SKM-1 treated with dmso at 0.1 percent for 144 hours (cell line): ENCODE data around the gene DAAM2.

Experiments used
- DNase-seq: peaks from one replicate; lab custom pipeline; 2025; ENCODE audit not compliant: unreplicated experiment; lab: John Stamatoyannopoulos, UW

DAAM2 gene

DNA sequence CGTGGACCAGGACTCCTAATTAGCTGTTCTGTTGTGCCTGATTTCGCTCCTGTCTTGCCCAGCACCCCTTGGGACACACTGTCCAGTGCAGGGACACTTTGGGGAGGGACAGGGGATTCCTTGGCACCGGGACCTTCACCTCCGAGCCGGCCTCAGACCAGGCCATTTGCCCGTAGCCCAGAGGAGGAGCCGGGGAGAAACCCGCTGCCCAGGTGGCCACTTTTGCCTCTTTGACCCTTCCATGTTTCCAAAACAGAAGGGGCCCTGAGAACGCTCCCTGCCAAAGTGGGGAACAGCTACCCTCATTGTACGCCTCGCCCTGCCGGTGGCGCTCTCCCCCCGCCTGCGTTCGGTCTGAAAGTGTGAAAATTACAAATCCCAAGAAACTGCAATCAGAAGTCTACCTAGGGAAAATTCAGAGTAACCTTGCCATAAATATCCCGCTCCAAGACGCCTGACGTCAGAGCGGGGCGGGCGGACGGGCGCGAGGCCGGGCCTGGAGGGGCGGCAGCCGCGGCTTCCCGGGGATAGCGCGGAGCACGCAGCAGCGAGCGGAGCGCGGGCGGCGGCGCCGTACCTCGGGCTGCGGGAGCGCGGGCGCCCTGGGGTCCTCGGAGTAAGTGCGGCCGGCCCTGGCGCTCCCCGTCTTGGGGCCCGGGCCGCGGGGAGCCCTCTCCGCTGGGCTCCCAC, at the start of gene DAAM2:
Gene DAAM2, plus strand, starts transcription at position 527 of the 690 bp plus-strand sequence. CDS start 63,927 bp downstream, outside the sequence.
- no peak for DNase-seq

DNA sequence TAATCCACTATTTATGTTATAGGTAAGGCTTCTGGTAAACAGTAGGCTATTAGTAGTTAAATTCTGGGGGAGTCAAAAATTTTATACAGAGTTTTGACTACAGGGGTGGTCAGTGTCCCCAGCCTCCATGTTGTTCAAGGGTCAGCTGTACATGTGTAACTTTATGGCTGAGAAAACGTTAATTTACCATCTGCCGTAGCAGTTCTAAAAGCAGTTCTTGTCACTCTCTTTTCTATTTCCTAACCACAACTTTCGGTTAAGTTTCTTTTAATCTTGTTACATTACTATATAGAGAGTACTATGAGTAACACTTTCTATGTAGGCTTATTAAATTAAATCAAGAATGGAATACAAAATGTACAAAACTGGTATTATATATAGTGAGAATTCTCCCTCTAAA, 45.4 kb upstream of the DAAM2 start:
- DNase-seq, result no peak

DNA sequence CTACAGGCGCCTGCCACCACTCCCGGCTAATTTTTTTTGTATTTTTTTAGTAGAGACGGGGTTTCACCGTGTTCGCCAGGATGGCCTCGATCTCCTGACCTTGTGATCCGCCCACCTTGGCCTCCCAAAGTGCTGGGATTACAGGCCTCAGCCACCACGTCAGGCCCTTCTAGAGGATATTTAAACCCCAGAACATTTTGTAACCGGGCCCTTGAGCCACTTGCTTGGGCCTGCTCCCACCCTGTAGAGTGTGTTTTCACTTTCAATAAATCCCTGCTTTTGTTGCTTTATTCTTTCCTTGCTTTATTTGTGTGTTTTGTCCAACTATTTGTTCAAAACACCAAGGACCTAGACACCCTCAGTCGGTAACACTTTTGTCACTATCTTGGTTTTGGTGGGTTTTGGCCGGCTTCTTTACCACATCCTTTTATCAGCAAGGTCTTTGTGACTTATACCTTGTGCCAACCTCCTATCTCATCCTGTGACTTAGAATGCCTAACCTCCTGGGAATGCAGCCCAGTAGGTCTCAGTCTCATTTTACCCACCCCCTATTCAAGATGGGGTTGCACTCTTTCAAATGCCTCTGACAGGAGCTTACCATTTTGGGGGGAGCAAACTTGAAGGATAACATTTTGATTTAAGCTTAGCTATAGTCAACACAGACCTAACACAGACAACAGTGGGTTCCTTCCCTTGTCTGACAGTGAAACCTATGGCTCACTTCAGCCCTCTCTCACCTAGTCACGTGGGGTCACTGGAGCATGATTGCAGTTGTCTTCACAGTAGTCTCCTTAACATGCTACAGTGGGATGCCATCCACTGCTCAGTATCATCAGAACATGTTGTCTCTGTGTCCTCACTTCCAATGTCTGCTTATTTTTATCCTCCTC, 39.1 kb upstream of the DAAM2 start:
- DNase-seq, result no peak

DNA sequence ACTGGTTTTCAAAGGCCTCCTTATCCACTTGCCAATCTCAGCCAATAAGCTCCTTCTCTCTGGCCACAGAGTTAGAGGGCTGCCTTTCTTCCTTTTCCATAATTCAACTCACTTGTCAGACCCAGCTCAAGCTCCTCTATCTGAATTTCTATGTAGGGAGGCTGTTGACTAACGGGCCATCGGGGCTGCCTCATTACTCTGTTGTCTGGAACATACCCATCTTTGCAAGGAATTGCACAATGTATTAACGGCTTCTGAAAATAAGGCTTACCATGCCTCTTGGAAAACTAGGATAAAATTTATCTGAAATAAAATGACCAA, 38.5 kb upstream of the DAAM2 start:
- DNase-seq, result no peak

DNA sequence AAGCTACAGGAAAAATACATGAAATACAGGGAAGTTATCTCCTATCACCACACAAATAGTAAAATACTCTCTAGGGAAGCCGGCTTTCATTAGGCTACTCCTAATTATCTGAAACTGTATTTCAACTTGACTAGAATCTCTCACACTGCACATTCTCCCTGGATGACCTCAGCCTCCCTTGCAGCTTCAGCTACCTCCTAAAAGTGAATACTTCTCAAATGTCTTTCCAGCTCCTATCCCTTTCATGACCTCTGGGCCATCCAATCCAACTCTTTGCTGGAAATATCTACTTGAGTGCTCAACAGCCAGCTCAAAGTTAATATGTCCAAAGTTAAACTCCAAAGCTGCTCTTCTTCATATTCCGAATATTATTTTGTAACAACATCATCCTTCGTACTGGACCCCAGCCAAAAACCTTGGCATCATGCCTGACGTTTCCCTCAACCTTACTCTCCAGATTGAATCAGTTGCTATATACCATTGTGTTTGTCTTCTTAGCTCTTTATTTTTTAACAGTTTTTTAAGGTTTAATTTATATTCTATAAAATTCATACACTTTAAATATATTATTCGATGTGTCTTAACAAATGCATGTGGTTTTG, 37.6 kb upstream of the DAAM2 start:
- DNase-seq, result no peak

DNA sequence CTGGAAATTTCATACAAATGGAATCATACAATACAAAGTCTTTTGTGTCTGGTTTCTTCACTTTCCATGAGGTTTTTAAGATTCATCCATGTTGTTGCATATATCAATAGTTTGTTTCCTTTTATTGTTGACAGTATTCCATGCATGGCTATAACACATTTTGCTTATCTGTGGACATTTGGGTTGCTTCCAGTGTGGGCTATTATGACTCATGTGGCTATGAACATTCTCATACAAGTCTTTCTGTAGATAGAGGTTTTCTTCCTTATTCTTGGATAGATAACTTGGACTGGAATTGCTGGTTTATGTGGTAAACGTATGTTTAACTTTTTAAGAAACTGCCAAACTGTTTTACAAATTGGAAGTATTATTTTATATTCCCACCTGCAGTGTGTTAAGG, 36.9 kb upstream of the DAAM2 start:
- DNase-seq, result no peak

DNA sequence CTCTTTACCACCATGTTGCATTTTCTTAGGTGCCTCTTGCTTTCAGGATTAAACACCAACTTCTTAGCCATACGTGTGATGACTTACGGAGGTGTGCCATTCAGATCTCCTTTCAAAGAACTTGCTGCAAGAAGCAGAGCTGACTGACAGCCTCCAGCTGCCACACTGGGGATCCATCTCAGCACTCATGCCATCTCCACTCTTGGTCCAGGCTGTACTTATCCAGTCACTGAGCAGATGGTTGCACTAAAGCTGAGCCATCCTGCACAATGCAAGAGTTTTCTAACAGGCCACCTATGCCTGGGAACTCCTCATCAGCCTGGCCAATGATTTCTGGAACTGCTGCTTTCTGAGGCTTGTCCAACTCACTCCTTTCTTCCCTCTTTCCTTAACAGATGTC, 35.6 kb upstream of the DAAM2 start:
- DNase-seq, result no peak

DNA sequence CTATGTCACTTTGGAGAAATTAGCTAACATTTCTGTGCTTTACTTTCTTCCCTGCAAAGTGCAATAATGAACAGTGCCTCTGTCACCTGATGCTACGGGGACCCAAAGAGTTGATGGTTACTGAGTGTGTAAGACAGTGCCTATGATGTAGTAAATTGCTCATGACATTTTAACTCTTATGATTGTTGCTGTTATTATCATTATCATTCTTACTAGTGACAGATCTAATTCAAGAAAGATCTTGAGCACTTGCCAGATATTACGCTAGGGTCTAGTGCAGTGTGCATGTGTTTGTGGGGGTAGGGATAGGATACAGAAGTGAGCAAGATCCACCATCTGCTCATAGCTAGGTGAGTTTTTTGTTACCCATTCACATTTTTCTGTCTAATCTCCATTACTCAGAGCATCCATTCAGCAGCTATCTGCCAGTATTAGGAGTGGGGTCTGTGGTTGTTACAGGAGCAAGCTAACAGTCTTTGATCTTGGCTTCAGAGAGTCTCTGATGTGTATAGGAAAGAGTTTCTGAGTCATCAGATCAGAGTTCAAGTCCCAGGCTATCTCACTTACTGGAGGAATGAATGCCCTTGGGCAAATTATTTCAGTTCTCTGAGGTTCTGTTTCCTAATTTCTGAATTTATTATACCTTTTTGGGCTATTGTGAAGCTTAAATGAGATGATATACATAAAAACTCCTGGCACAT, 33.1 kb upstream of the DAAM2 start:
- DNase-seq, result no peak

DNA sequence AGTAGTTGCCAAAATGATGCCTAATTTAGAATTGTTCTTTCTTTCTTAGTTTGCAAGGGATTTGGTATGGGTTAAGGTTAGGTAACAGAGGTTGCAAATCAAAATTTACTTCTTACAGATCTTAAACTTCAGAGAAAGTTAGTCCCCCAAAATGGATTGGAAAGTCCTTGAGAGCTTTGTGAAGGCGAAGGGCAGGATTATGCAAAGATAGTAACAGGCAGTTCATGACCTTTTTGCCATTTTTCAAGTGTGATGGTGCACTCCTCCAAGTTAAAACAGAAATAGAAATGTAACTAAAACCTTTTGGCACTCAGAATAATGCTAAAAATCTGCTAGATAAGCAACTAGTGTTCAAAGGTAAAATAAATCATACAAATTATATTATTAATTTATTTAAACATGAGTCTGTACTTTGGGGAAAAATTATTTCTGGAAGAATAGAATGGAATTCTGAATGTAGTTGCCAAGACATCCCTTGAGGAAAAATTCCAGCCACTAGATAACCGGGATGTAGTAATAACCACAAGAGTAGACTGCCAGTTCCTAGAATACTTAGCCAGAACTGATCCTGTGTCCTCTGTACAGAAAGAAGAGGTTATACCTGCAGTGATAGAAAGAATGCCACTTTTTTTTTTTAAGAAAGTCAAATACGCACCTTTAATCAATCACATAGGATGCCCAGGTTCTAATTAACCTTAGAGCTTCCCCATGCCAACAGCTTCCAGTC, 31.8 kb upstream of the DAAM2 start:
- no peak for DNase-seq

DNA sequence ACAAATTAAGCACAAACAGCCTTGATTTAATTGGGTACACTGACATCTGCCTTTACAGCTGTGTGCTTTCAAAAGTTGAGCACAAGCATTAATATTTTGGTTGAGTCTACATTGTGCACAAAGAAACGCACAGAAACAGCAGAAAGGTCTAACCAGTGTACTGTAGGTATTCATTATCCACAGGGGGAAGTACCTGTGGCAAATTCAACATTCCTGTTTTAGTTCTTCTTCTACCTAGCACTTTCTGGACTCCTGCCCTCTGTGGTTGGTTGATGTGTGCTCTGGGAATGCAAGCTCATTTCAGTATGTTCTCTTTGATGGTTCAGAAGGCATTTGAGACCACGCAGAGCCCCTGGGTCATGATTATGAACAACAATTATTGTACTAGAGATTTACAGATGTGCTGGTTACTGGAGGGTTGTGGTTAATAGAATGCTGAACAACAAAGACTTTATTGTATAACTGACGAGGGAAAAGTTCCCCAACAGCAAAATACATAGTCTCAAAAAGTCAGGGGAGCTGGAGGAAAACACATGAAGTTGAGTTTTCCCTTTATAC, 26.6 kb upstream of the DAAM2 start:
- no peak for DNase-seq

DNA sequence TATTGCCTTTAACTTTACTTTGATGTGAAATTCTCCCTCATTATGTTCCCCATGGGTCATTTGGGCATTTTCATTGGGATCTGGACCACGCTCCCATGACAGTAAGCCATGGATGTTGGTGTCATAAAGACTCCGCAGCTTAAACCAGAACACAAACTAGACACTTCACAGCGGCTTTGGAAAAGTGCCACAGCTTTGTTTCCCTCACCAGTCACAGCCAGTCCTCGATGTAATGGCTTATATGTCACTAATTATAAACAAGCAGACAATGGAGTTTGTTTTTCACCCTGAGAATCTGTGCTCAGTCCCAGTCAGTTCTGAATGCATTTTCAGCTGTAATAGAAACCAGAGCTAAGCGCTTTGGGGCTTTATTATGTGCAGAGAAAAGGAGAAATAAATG, 23.2 kb upstream of the DAAM2 start:
- no peak for DNase-seq

DNA sequence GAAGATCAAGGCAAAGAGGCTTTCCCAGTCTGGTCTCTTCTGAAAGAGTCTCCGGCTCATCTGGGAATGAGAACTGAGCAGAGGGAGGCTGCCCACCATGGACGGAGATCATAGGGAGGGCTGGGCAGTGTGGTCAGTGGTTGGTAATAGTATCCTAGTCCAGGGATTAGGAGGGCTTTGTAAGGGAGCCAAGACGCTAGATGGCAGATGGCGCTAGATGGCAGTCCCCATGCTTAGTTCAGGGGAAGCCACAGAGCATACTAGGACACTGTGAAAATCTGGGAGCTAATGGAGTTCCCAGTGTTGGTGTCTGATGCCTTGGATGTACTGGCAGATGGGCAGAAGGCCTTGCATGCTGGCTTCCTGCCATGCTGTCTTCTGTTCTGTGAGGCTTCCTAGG, 21.7 kb upstream of the DAAM2 start:
- no peak for DNase-seq

DNA sequence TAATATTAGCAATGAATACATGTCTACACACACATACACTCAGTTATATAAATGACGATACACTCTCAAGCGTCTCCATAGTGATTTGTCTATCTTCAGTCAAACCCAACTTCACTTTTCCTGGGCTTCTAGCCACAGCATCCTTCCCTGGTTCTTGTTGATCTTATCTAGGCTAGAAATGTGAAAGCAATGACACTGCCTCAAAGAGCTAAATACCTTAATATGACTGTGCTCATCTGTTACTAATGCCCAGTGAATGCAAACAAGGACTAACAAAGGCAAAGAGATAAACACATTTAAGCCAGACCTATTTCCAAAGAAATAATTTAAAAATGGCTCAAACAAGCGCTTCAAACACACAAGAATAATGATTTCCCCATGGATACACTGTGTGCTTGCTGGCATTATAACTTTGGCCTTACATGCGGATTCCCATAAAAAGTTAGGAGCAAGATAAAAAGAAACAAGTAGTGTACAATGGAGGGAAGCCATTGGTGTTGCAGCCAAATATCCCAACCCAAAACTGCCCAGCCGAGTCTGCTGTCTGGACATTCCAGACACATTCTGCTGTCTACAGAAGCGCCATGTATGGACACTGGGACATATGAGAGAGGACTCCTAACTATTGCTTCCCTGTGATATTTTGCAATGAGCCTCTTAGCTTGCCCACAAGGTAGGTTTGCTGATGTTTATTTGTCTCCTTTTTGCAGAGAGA, 19.5 kb upstream of the DAAM2 start:
- DNase-seq, result no peak

DNA sequence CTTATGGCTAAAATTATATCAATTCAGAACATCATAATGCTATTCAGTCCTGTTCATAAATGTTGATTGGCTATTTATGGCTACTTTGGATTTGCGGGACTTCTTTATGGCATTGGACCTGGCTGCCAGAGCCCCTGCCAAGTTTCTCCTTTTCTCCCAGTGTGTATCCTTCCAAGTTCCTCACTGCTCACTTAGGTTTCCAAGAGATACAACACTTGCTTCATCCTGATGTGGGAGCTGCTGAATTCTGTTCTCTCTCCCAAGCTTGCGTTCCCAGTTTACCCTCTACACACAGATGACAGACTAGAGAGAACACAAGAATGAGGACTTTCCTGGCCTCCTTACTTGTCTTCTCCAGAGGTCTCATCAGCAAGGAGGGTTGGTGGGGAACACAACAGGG, 18.4 kb upstream of the DAAM2 start:
- no peak for DNase-seq

DNA sequence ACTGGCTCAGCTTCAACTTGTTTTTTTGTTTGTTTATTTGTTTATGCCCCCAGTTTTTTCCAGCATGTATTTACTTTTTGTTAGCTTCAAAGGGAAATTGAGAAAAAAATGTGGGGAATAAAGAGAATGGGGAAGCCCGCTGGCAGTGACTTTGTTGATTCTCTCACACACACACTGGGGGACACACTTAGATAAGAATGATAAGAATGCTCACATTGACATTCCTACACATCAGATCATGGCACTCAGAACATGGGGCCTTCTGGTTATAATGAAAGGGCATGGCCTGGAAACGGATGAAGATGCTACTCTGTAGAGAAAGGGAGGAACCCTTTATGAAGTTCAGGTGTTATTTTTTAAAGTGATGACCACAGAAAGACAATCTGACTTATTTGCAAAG, 15.6 kb upstream of the DAAM2 start:
- DNase-seq, result no peak

DNA sequence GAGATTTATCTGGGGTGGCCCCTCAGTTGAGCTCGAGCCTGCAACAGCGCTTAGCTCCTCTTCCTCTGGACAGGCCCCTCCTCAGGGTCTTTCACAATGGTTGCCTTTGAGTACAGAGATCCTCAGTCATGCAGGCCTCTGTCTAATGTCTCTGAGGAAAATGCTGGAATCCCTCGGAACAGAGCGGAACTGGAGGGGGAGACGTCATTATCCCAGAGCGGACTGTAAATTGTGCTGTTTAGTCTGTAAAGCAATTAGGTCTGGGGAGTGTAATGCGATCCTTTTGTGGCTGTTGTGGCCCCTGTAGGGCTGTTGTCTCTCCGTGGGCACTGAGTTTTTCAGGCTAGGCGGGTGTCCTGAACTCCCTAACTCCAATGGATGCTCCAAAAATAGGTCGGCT, 15.0 kb upstream of the DAAM2 start:
- no peak for DNase-seq

DNA sequence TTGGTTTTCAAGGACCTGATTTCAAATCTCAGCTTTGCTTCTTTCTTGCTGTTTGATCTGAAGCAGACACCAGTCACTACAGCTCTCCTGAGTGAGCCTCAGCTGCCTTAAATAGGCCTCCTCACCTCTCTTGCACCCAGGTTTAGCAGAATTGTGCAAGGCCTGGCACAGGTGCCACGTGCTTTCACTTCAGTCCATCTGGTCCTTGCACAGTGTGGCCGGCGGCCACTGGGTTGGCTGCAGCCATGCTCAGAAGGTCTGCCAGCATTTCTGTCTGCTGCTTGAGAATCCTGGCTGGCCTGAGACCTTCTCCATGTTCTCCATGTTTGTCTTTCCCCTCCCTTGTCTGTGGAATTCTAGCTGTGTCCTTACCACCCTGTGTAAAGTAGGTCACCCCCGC, 14.5 kb upstream of the DAAM2 start:
- DNase-seq, result no peak

DNA sequence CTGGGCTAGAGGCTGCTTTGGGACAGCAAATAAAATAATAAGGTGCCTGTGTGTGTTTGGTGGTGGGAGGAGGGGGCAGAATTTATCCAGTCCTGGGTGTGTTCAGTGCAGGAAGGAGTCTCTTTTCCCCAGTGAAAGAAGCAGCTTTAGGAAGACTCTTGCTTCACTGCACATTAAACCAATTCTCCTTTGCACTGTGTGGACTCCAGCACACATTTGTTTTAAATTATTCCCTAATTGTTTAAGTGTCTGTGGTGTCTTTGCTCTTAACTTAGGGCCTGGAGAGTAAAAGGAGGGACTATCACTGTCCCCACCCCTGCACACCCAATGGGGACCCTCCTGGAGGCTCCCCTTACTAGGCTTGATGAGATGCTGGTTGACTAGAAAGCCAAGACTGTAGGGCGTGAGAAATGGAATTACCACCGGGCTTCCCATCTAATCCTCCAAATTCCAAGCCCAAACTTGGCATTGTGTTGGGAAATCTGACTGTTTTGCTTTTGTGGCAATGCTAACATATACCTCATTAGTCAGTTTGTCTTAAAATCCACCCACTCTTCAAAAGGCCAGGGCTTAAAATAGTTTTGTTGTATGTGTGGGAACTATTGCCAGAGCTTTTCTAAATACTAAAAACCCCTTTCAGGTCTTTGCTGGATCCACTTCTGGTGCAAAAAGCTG, 13.5 kb upstream of the DAAM2 start:
- DNase-seq, result no peak

DNA sequence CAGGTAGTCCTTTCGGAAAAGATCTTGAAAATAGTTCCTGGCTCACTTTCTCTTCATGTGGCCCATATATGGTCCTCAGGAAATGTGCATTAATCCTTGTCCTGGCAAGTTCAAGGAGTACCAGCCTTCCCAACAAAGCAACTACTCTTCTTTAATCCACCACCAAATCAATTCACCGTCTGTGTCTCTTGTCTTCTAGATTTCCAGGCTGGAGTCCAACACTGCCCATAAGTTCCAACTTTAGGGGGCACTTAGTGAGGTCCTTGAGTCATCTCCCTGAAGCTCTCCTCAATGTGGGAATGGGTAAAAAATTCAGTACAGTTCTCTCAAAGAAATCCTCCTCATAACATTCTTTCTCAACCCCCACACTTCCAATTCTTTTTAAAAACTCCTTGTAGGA, 6.9 kb upstream of the DAAM2 start:
- DNase-seq, result no peak

DNA sequence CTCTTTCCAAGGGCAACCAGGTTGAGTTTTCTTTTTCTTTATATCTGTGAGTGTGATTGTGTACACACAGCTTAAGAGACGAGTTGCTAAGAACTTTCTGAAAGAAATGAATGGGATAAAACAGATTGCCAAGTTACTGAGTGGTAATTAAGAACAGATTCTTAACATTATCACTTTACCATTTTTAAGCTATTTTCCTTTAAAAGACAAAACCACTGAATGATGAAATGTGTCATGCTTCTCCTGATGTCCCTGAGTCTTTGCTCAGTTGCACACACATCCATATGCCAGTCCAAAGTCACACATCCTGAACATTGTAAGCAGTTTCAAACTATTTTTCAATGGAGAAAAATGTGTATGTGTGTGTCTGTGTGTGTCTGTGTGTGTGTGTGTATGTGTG, 5.5 kb upstream of the DAAM2 start:
- DNase-seq, result no peak
